HG03520 (cell line): ENCODE results near the gene TBXA2R.
"Not testable (repeated sequence)": the region's sequence is repeated elsewhere in the genome, so short reads cannot be mapped to it uniquely, and the experiment has no call there.

Experiments
- ATAC-seq: cut with Tn5 transposase; IDR thresholded peaks from one replicate; pipeline ENCODE4 v1.9.1; 2021; ENCODE audit warnings: mild to moderate bottlenecking, moderate library complexity; ENCODE audit not compliant: unreplicated experiment

TBXA2R gene

GRCh38 chr19:3606690-3607289, at the start of gene TBXA2R:
TBXA2R (minus strand) TSS chr19:3606875; CDS start chr19:3600634, 6,241 bp downstream.
- no peak for ATAC-seq

GRCh38 chr19:3656073-3656746, 49.5 kb upstream of the TBXA2R start:
- ATAC-seq = no peak

- ATAC-seq = no peak
Measured at GRCh38 chr19:3655402-3656072, 48.9 kb upstream of the TBXA2R start.

- no peak for ATAC-seq
Measured at GRCh38 chr19:3653865-3654513, 47.3 kb upstream of the TBXA2R start.

GRCh38 chr19:3653081-3653795, 46.6 kb upstream of the TBXA2R start:
- ATAC-seq = no peak

GRCh38 chr19:3652422-3652821, 45.7 kb upstream of the TBXA2R start:
- no peak for ATAC-seq

GRCh38 chr19:3651684-3652083, 45.0 kb upstream of the TBXA2R start:
- ATAC-seq = no peak

- ATAC-seq = no peak
Measured at GRCh38 chr19:3649888-3650287, 43.2 kb upstream of the TBXA2R start.

GRCh38 chr19:3648037-3648905, 41.6 kb upstream of the TBXA2R start:
- no peak for ATAC-seq

- ATAC-seq = not testable (repeated sequence)
Measured at GRCh38 chr19:3647102-3647501, 40.4 kb upstream of the TBXA2R start.

GRCh38 chr19:3646336-3647092, 39.8 kb upstream of the TBXA2R start:
- no peak for ATAC-seq

- no peak for ATAC-seq
Measured at GRCh38 chr19:3645726-3646125, 39.1 kb upstream of the TBXA2R start.

- ATAC-seq = no peak
Measured at GRCh38 chr19:3645067-3645396, 38.4 kb upstream of the TBXA2R start.

GRCh38 chr19:3644351-3645066, 37.8 kb upstream of the TBXA2R start:
- no peak for ATAC-seq

GRCh38 chr19:3643674-3644313, 37.1 kb upstream of the TBXA2R start:
- no peak for ATAC-seq

- no peak for ATAC-seq
Measured at GRCh38 chr19:3642987-3643673, 36.5 kb upstream of the TBXA2R start.

- no peak for ATAC-seq
Measured at GRCh38 chr19:3642296-3642695, 35.6 kb upstream of the TBXA2R start.
